ENCODE data around the gene KRTAP10-7. TPM values are rescaled to one million over a fixed set of nuclear protein-coding genes. Genes with fewer than 3 reads are reported as not detected.
"Not testable (repeated sequence)": the region's sequence is repeated elsewhere in the genome, so short reads cannot be mapped to it uniquely, and the experiment has no call there.

The KRTAP10-7 gene
- total and polyA plus RNA-seq, 3 donors from 2014 or later: 0.31 TPM; not detected in 2

- intact Hi-C loops (cut with DNase I; ENCODE audit: low total_unique reads): no loop called here
- Histone ChIP-seq H3K9me3 (no peaks in the 10 kb centered on the region), H3K4me3 (no peak overlapping the region), H3K4me1 (no peaks in the 10 kb centered on the region), H3K27ac (no peak overlapping the region), H3K36me3 (ENCODE audit: low read depth, missing control alignments) (no peaks in the 10 kb centered on the region), H3K27me3 (no peaks in the 10 kb centered on the region)
- DNase-seq: no peak
- 86 to 95% methylated on average over 3 of the region's 3 CpGs for WGBS, 2 donors
- TF ChIP-seq POLR2A (IDR thresholded peaks at IDR 0.05) (no peak), CTCF (IDR thresholded peaks at IDR 0.05) (no peak)
Observed at GRCh38 chr21:44585892-44586291, 14.5 kb upstream of the KRTAP10-7 start.

- H3K4me1 ChIP-seq: no peaks in the 10 kb centered on the region
- TF ChIP-seq CTCF (IDR thresholded peaks at IDR 0.05) (no peak), POLR2A (IDR thresholded peaks at IDR 0.05) (no peak)
- H3K9me3 ChIP-seq: no peaks in the 10 kb centered on the region
- no peak overlapping the region for H3K27ac ChIP-seq
- no peak overlapping the region for H3K4me3 ChIP-seq
- 96% methylated on average over 2 of the region's 2 CpGs for WGBS, 2 donors
- H3K36me3 ChIP-seq (ENCODE audit: low read depth, missing control alignments): no peaks in the 10 kb centered on the region
- DNase-seq: no peak
- intact Hi-C loops (cut with DNase I; ENCODE audit: low total_unique reads): no loop called here
- H3K27me3 ChIP-seq: no peaks in the 10 kb centered on the region
Observed at GRCh38 chr21:44589094-44589493, 11.3 kb upstream of the KRTAP10-7 start.

- Histone ChIP-seq H3K4me1 (no peaks in the 10 kb centered on the region), H3K27me3 (no peaks in the 10 kb centered on the region), H3K36me3 (ENCODE audit: low read depth, missing control alignments) (no peaks in the 10 kb centered on the region), H3K27ac (no peak overlapping the region), H3K4me3 (no peak overlapping the region), H3K9me3 (no peaks in the 10 kb centered on the region)
- no peak for TF ChIP-seq POLR2A (IDR thresholded peaks at IDR 0.05)
- no peak for TF ChIP-seq CTCF (IDR thresholded peaks at IDR 0.05)
- intact Hi-C loops (cut with DNase I; ENCODE audit: low total_unique reads): no loop called here
- no peak for DNase-seq
- 79 to 84% methylated on average over 15 to 23 of the region's 24 CpGs for WGBS, 2 donors
Observed at GRCh38 chr21:44589586-44590305, 10.7 kb upstream of the KRTAP10-7 start.

GRCh38 chr21:44590311-44590721 lies 10.1 kb upstream of the KRTAP10-7 start:
- intact Hi-C loops (cut with DNase I; ENCODE audit: low total_unique reads): no loop called here
- H3K9me3 ChIP-seq: no peaks in the 10 kb centered on the region
- TF ChIP-seq POLR2A (IDR thresholded peaks at IDR 0.05) (no peak), CTCF (IDR thresholded peaks at IDR 0.05) (no peak)
- no peaks in the 10 kb centered on the region for H3K27me3 ChIP-seq
- no peak overlapping the region for H3K27ac ChIP-seq
- H3K36me3 ChIP-seq (ENCODE audit: low read depth, missing control alignments): no peaks in the 10 kb centered on the region
- 87 to 90% methylated on average over 7 to 10 of the region's 10 CpGs for WGBS, 2 donors
- no peak for DNase-seq
- no peaks in the 10 kb centered on the region for H3K4me1 ChIP-seq
- H3K4me3 ChIP-seq: no peak overlapping the region

- H3K27ac ChIP-seq; DNase-seq; intact Hi-C loops (cut with DNase I; ENCODE audit: low total_unique reads); H3K36me3 ChIP-seq (ENCODE audit: low read depth, missing control alignments); H3K4me1 ChIP-seq; H3K4me3 ChIP-seq; H3K27me3 ChIP-seq; H3K9me3 ChIP-seq: not testable (repeated sequence)
- 67 to 71% methylated on average over 14 to 19 of the region's 19 CpGs for WGBS, 2 donors
Observed at GRCh38 chr21:44590897-44591800, 9.2 kb upstream of the KRTAP10-7 start.

GRCh38 chr21:44591801-44592130 lies 8.6 kb upstream of the KRTAP10-7 start:
- intact Hi-C loops (cut with DNase I; ENCODE audit: low total_unique reads); H3K27me3 ChIP-seq: not testable (repeated sequence)
- 80% methylated on average over 1 of the region's 4 CpGs; no CpG with 5 or more reads in 1 of the 2 donors for WGBS, 2 donors

More at GRCh38 chr21:44591801-44592130, 8.6 kb upstream of the KRTAP10-7 start:
- H3K4me1 ChIP-seq; H3K27ac ChIP-seq; H3K9me3 ChIP-seq; H3K36me3 ChIP-seq (ENCODE audit: low read depth, missing control alignments); H3K4me3 ChIP-seq; DNase-seq: not testable (repeated sequence)
